ENCODE data around the gene MGAT5B. TPM values are rescaled to one million over a fixed set of nuclear protein-coding genes. Genes with fewer than 3 reads are reported as not detected.

Gene MGAT5B
- total RNA-seq, 1 experiment from 2014 or later: 14.3 TPM

DNA sequence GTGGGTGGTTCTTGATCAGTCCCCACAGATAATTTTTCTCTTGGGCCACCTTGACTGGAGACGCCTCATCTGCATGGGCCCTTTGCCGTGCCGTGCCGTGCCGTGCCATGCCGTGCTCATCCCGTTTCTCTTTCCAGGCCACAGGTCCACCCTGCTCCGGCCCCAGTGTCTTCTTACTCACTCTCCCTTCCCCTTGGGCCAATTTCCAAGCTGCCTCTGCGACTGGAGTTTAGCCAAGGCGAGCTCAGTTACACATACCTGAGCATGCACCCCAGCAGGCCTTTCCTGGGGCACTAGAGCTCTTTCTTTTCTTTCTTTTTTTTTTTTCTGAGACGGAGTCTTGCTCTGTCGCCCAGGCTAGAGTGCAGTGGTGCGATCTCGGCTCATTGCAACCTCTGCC, 40.5 kb upstream of the MGAT5B start:
- Histone ChIP-seq H3F3A (ENCODE audit: insufficient read depth, low read depth) (no peaks in the 10 kb centered on the region), H3K9me2 (ENCODE audit: insufficient read depth) (no peaks in the 10 kb centered on the region), H3K27me3 (ENCODE audit: insufficient read depth, low read depth) (no peaks in the 10 kb centered on the region), H3K4me1 (replicated peaks; ENCODE audit: insufficient read depth) (no peaks in the 10 kb centered on the region), H3K27ac (no peak overlapping the region), H2AFZ (no peak overlapping the region), H3K4me3 (no peak overlapping the region), H3K9me3 (ENCODE audit: insufficient read depth, low read depth) (no peaks in the 10 kb centered on the region), H3K4me2 (no peak overlapping the region), H4K20me1 (ENCODE audit: insufficient read depth) (no peaks in the 10 kb centered on the region), H3K36me3 (ENCODE audit: low read depth) (no peaks in the 10 kb centered on the region), H3K79me2 (ENCODE audit: low read depth) (no peaks in the 10 kb centered on the region)
- CTCF ChIA-PET: no interaction called here
- no TSS peak for BruUV-seq (replicated peaks)
- POLR2A ChIA-PET (ENCODE audit: unreplicated experiment): interaction anchor here (0.7 kb wide), 1 partner anchor 1909 kb away, joined by 9 read pairs; no protein-coding TSS in a partner anchor
- intact Hi-C loops (cut with micrococcal nuclease; ENCODE audit: unreplicated experiment): no loop called here
- DNase-seq: peak in 1 of 2 experiments; percentile 53
- no peak for TF ChIP-seq EZH2 (IDR thresholded peaks at IDR 0.05; ENCODE audit: low read depth)
- TF ChIP-seq, protein P1, sequence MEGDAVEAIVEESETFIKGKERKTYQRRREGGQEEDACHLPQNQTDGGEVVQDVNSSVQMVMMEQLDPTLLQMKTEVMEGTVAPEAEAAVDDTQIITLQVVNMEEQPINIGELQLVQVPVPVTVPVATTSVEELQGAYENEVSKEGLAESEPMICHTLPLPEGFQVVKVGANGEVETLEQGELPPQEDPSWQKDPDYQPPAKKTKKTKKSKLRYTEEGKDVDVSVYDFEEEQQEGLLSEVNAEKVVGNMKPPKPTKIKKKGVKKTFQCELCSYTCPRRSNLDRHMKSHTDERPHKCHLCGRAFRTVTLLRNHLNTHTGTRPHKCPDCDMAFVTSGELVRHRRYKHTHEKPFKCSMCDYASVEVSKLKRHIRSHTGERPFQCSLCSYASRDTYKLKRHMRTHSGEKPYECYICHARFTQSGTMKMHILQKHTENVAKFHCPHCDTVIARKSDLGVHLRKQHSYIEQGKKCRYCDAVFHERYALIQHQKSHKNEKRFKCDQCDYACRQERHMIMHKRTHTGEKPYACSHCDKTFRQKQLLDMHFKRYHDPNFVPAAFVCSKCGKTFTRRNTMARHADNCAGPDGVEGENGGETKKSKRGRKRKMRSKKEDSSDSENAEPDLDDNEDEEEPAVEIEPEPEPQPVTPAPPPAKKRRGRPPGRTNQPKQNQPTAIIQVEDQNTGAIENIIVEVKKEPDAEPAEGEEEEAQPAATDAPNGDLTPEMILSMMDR (conservative IDR thresholded peaks at IDR 0.05): no peak

DNA sequence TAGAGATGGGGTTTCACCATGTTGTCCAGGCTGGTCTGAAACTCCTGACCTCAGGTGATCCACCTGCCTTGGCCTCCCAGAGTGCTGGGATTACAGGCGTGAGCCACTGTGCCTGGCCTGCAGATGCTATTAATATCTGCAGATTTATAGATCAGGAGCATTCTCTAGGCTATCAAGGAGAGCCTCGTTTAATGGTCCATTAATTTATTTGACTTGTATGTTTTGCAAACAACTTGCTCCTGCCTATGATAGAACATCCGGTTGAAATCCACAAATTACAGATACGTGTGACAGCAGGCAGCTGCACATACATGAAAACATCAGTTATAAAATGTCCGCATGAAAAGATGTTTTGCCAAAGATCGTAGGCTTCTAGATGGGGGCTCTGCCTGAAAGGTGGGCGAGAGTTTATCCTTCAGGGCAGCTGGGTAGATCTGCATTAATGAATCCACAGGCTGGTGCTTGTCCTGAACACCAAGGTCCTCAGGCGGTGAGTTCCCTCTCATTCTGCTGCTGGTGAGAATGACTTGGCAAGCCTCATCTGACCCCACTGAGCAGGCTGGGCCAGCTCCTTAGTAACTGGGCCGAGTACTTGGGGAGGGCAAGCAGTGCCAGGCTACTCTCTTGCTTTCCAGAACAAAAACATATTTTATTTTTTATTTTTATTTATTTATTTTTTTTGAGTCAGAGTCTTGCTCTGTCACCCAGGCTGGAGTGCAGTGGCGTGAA, 37.1 kb upstream of the MGAT5B start:
- no peak for DNase-seq
- Histone ChIP-seq H3K27ac (no peak overlapping the region), H3K4me1 (replicated peaks; ENCODE audit: insufficient read depth) (no peaks in the 10 kb centered on the region), H3K27me3 (ENCODE audit: insufficient read depth, low read depth) (no peaks in the 10 kb centered on the region), H3K36me3 (ENCODE audit: low read depth) (no peaks in the 10 kb centered on the region), H4K20me1 (ENCODE audit: insufficient read depth) (no peaks in the 10 kb centered on the region), H3K4me3 (no peak overlapping the region), H3K9me3 (ENCODE audit: insufficient read depth, low read depth) (no peaks in the 10 kb centered on the region), H3K4me2 (no peak overlapping the region), H3K9me2 (ENCODE audit: insufficient read depth) (no peaks in the 10 kb centered on the region), H2AFZ (no peak overlapping the region), H3K79me2 (ENCODE audit: low read depth) (no peaks in the 10 kb centered on the region), H3F3A (ENCODE audit: insufficient read depth, low read depth) (no peaks in the 10 kb centered on the region)
- TF ChIP-seq EZH2 (IDR thresholded peaks at IDR 0.05; ENCODE audit: low read depth): no peak
- TF ChIP-seq, protein P1 (conservative IDR thresholded peaks at IDR 0.05): no peak
- ChIA-PET POLR2A (ENCODE audit: unreplicated experiment) (no interaction called here), CTCF (no interaction called here)
- intact Hi-C loops (cut with micrococcal nuclease; ENCODE audit: unreplicated experiment): no loop called here
- BruUV-seq (replicated peaks): no TSS peak

DNA sequence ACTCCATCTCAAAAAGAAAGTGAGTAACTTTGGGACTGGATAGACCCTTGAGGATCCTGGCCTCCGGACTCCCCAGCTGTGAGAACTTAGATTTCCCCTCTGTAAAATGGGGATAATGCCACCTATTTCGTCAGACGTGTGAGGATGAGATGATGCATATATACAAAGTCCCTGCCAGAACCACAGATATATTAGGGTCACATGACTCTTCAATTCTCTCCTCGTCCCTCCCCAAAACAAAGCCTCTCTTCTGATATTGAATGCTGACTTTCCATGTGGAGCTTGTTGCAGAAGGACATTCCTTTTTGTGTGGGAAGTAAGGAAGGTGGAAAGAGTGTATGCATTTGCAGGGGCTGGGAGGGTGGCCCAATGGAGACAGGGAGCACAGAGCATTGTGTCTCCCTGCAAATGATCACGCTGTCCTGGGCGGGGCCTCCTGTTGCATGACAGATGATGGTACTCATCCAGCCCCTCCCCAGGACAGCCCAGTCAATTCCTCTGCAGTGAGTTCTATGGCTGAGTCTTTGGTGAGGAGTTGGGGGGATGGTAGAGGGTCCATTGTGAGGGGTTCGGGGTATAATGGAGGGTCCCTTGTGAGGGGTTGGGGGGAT, 35.1 kb upstream of the MGAT5B start:
- Histone ChIP-seq H3K9me3 (ENCODE audit: insufficient read depth, low read depth) (no peaks in the 10 kb centered on the region), H3K4me1 (replicated peaks; ENCODE audit: insufficient read depth) (no peaks in the 10 kb centered on the region), H3K4me2 (no peak overlapping the region), H3K4me3 (no peak overlapping the region), H3K9me2 (ENCODE audit: insufficient read depth) (no peaks in the 10 kb centered on the region), H3K27me3 (ENCODE audit: insufficient read depth, low read depth) (no peaks in the 10 kb centered on the region), H4K20me1 (ENCODE audit: insufficient read depth) (no peaks in the 10 kb centered on the region), H3K79me2 (ENCODE audit: low read depth) (no peaks in the 10 kb centered on the region), H3K27ac (no peak overlapping the region), H2AFZ (no peak overlapping the region), H3F3A (ENCODE audit: insufficient read depth, low read depth) (no peaks in the 10 kb centered on the region), H3K36me3 (ENCODE audit: low read depth) (no peaks in the 10 kb centered on the region)
- intact Hi-C loops (cut with micrococcal nuclease; ENCODE audit: unreplicated experiment): no loop called here
- no peak for DNase-seq
- CTCF ChIA-PET: interaction anchor here (0.6 kb wide), 1 partner anchor 232 kb away, joined by 4 read pairs; no protein-coding TSS in a partner anchor
- POLR2A ChIA-PET (ENCODE audit: unreplicated experiment): no interaction called here
- no peak for TF ChIP-seq EZH2 (IDR thresholded peaks at IDR 0.05; ENCODE audit: low read depth)
- TF ChIP-seq, protein P1 (conservative IDR thresholded peaks at IDR 0.05): no peak
- BruUV-seq (replicated peaks): no TSS peak

All from PC-9 (cell line).